ENCODE results near the gene NF2.

- TF ChIP-seq CTCF (conservative IDR thresholded peaks at IDR 0.05; ENCODE audit: low read depth in 2 of 2), result no peak
- no peak for TF ChIP-seq EZH2phosphoT487 (IDR thresholded peaks at IDR 0.05; ENCODE audit: unreplicated experiment)
- no peak for TF ChIP-seq REST (IDR thresholded peaks at IDR 0.05; ENCODE audit: unreplicated experiment)
- no peak for TF ChIP-seq ETS1 (IDR thresholded peaks at IDR 0.05)
- no peak for TF ChIP-seq NANOG (IDR thresholded peaks at IDR 0.05; ENCODE audit: borderline replicate concordance)
These were observed 109.8 kb downstream of the NF2 start for GRCh38 chr22:29713156-29713727.
